Kidney epithelial cell (primary cell): ENCODE measurements around the gene KCNJ16. TPM values are rescaled to one million over a fixed set of nuclear protein-coding genes. Genes with fewer than 3 reads are reported as not detected.

Experiments
- DNase-seq: peaks from one replicate; pipeline ENCODE4 v3.0.0-alpha.2; 2010; ENCODE audit warnings: low read depth
- H3K27me3 ChIP-seq: 2 replicates; pipeline ENCODE4 v1.6.0; 2011; ENCODE audit warnings: low read length; ENCODE audit not compliant: control insufficient read depth, insufficient read depth
- H3K36me3 ChIP-seq: 2 replicates; pipeline ENCODE4 v1.5.1; 2011; ENCODE audit warnings: low read length; ENCODE audit not compliant: control insufficient read depth, insufficient read depth
- H3K4me3 ChIP-seq: 2 replicates; pipeline ENCODE4 v1.5.1; 2011; ENCODE audit warnings: low read depth, mild to moderate bottlenecking, control low read depth, low read length
- CTCF ChIP-seq: IDR thresholded peaks from 2 replicates; pipeline ENCODE4 v1.5.1; 2011; ENCODE audit warnings: mild to moderate bottlenecking, moderate library complexity, low read length, control low read depth, inconsistent platforms; ENCODE audit not compliant: insufficient read depth, poor library complexity, severe bottlenecking
- total RNA-seq: library from RNA; depleted of rRNA; stranded (reverse); fragments of >200 nt; gene quantifications from 2 replicates; pipeline ENCODE4 v1.2.3, GENCODE V29; 2015

The KCNJ16 gene
- total RNA-seq, 1 donor from 2014 or later: 4.1 TPM

- TF ChIP-seq CTCF: no peak
- Histone ChIP-seq H3K36me3 (peaks cover 1% of the 10 kb centered on the region), H3K4me3 (no peak overlapping the region), H3K27me3 (no peaks in the 10 kb centered on the region)
- no peak for DNase-seq
Measured at GRCh38 chr17:70124723-70125122, 49.7 kb downstream of the KCNJ16 start.

GRCh38 chr17:70127221-70127873 lies 52.3 kb downstream of the KCNJ16 start:
- Histone ChIP-seq H3K4me3 (no peak overlapping the region), H3K27me3 (no peaks in the 10 kb centered on the region), H3K36me3 (peaks cover 1% of the 10 kb centered on the region)
- no peak for TF ChIP-seq CTCF
- DNase-seq: no peak

GRCh38 chr17:70128727-70129238 lies 53.8 kb downstream of the KCNJ16 start:
- H3K36me3 ChIP-seq: no peaks in the 10 kb centered on the region
- no peak for DNase-seq

GRCh38 chr17:70130289-70130688 lies 55.3 kb downstream of the KCNJ16 start:
- Histone ChIP-seq H3K36me3 (no peaks in the 10 kb centered on the region), H3K27me3 (no peaks in the 10 kb centered on the region), H3K4me3 (no peak overlapping the region)
- no peak for TF ChIP-seq CTCF
- DNase-seq: no peak

More at GRCh38 chr17:70128727-70129238, 53.8 kb downstream of the KCNJ16 start:
- Histone ChIP-seq H3K4me3 (no peak overlapping the region), H3K27me3 (no peaks in the 10 kb centered on the region)
- TF ChIP-seq CTCF: no peak

- no peak for DNase-seq
- no peak overlapping the region for H3K4me3 ChIP-seq
- H3K27me3 ChIP-seq: no peaks in the 10 kb centered on the region
- H3K36me3 ChIP-seq: no peaks in the 10 kb centered on the region
- TF ChIP-seq CTCF: no peak
Measured at GRCh38 chr17:70132505-70132904, 57.5 kb downstream of the KCNJ16 start.

GRCh38 chr17:70134042-70134441 lies 59.0 kb downstream of the KCNJ16 start:
- Histone ChIP-seq H3K27me3 (no peaks in the 10 kb centered on the region), H3K4me3 (no peak overlapping the region), H3K36me3 (no peaks in the 10 kb centered on the region)
- DNase-seq: no peak
- no peak for TF ChIP-seq CTCF
